ENCODE data around the gene SHROOM1.
A peak's percentile ranks its signal among the peaks of the same experiment; 100 is the strongest.

- TF ChIP-seq CTCF (conservative IDR thresholded peaks at IDR 0.05 in 1 of 2, IDR thresholded peaks at IDR 0.05 in 1 of 2; ENCODE audit: low read depth in 1 of 2, low read length in 2 of 2) (peak; percentile 80 to 85), EZH2 (IDR thresholded peaks at IDR 0.05; ENCODE audit: low read length, missing control alignments) (no peak)
These were observed 558 bp downstream of the SHROOM1 start for GRCh38 chr5:132829742-132830435.
